Right lobe of liver (tissue), 6 donors: ENCODE results near the gene KIR2DL1. TPM values are rescaled to one million over a fixed set of nuclear protein-coding genes. Genes with fewer than 3 reads are reported as not detected.
"Not testable (repeated sequence)": the region's sequence is repeated elsewhere in the genome, so short reads cannot be mapped to it uniquely, and the experiment has no call there.

Experiments
- ATAC-seq, 4 donors: fragments of 200-7000 bp; cut with Tn5 transposase; one replicate each; pipeline ENCODE4 v1.9.1; 2020; ENCODE audit warnings: mild to moderate bottlenecking in 4 of 4, moderate library complexity in 4 of 4
- DNase-seq, 3 donors: peaks; one replicate each; pipeline ENCODE4 v3.0.0-alpha.2; 2020
- H3K27ac ChIP-seq, 3 donors: fragments of 200-600 bp; one replicate each; pipeline ENCODE4 v1.8.0; 2022
- H3K27me3 ChIP-seq, 2 donors: fragments of 200-600 bp; one replicate each; pipeline ENCODE4 v1.8.0; 2022
- H3K36me3 ChIP-seq, 4 donors: fragments of 200-600 bp; sonication (generic) in 1 of 4; one replicate each; pipeline versions ENCODE4 v1.5.1 to v1.8.0; 2017 to 2022; ENCODE audit warnings: control low read depth in 1 of 4
- H3K4me1 ChIP-seq, 4 donors: fragments of 200-600 bp; sonication (generic) in 1 of 4; one replicate each; pipeline versions ENCODE4 v1.5.1 to v1.8.0; 2017 to 2022; ENCODE audit warnings: control low read depth in 1 of 4
- H3K4me3 ChIP-seq, 3 donors: fragments of 200-600 bp; one replicate each; pipeline ENCODE4 v1.8.0; 2022
- H3K9me3 ChIP-seq, 4 donors: fragments of 200-600 bp; sonication (generic) in 1 of 4; one replicate each; pipeline versions ENCODE4 v1.5.1 to v1.8.0; 2017 to 2022; ENCODE audit warnings: control low read depth in 1 of 4
- CTCF ChIP-seq, 4 donors: fragments of 200-600 bp in 3 of 4; fragments of 450-650 bp in 1 of 4; IDR thresholded peaks; one replicate each; pipeline versions ENCODE4 v1.5.1 to v1.8.0; 2016 to 2022; ENCODE audit warnings: antibody characterized with exemption in 4 of 4, mild to moderate bottlenecking in 2 of 4
- POLR2A ChIP-seq: fragments of 450-650 bp; IDR thresholded peaks from one replicate; pipeline ENCODE4 v1.6.1; 2017; ENCODE audit warnings: antibody characterized with exemption, mild to moderate bottlenecking
- WGBS: methylation state at CpG from one replicate; pipeline ENCODE4 v1.1.6; 2018; ENCODE audit warnings: low coverage, low lambda C conversion rate; ENCODE audit not compliant: insufficient coverage; ENCODE audit errors: missing lambda C conversion rate; 5-methylcytosine and 5-hydroxymethylcytosine counted together
- intact Hi-C, 2 donors: fragments of 100-400 bp; cut with DNase I; formaldehyde crosslinking; loops; one replicate each; pipeline versions ENCODE4 v1.11.2 to v1.14.1; 2022
- total RNA-seq, 6 experiments: library from RNA; depleted of rRNA in 2 of 6; stranded (reverse); fragments of >200 nt in 2 of 6; fragmentation: NEBNext Ultra II Directional in 3 of 6; extraction: Animal tissue kit (Norgen Biotek cat#: 25700) in 3 of 6; gene quantifications; one replicate each; pipeline versions ENCODE4 v1.1.0 to v1.2.4, GENCODE V29; 2016 to 2023
- donor health status: DM: no; HTN: yes; CAD: no.
- donor health status: DM: no; HTN: no; CAD: no.
- donor health status: DM: no; HTN: no; CAD: no.
- donor health status: DM: no; HTN: yes; CAD: no.
- donor health status: DM: no; HTN: yes; CAD: no.

Gene KIR2DL1
- total RNA-seq, 6 experiments from 2014 or later, result 0.18 TPM; not detected in 5

GRCh38 chr19:54739587-54740497 is 29.8 kb upstream of the KIR2DL1 start:
- TF ChIP-seq CTCF (IDR thresholded peaks at IDR 0.05) (no peak), POLR2A (no peak)
- H3K4me1 ChIP-seq, result no peaks in the 10 kb centered on the region
- H3K4me3 ChIP-seq, result no peak overlapping the region
- intact Hi-C loops, result no loop called here
- H3K36me3 ChIP-seq, result no peaks in the 10 kb centered on the region
- no peaks in the 10 kb centered on the region for H3K27me3 ChIP-seq
- ATAC-seq (peak in 1 of 4 donors; percentile 16), DNase-seq (no peak)
- no peak overlapping the region for H3K27ac ChIP-seq
- no peaks in the 10 kb centered on the region for H3K9me3 ChIP-seq
- 70% methylated on average over 9 of the region's 13 CpGs for WGBS

- not testable (repeated sequence) for H3K9me3 ChIP-seq
Observed at GRCh38 chr19:54741950-54742349, 27.6 kb upstream of the KIR2DL1 start.

GRCh38 chr19:54744080-54744479 is 25.5 kb upstream of the KIR2DL1 start:
- intact Hi-C loops, H3K27me3 ChIP-seq, H3K4me1 ChIP-seq, H3K27ac ChIP-seq, H3K9me3 ChIP-seq, H3K4me3 ChIP-seq, H3K36me3 ChIP-seq, DNase-seq, ATAC-seq: not testable (repeated sequence)
- WGBS, result 0% methylated on average over 1 of the region's 5 CpGs

More at GRCh38 chr19:54741950-54742349, 27.6 kb upstream of the KIR2DL1 start:
- H3K36me3 ChIP-seq, H3K27ac ChIP-seq, ATAC-seq, H3K4me1 ChIP-seq, intact Hi-C loops, H3K27me3 ChIP-seq, H3K4me3 ChIP-seq, DNase-seq: not testable (repeated sequence)
- 23% methylated on average over 5 of the region's 5 CpGs for WGBS

- DNase-seq, H3K4me3 ChIP-seq, H3K36me3 ChIP-seq, ATAC-seq, H3K27me3 ChIP-seq, intact Hi-C loops, H3K4me1 ChIP-seq, H3K9me3 ChIP-seq, H3K27ac ChIP-seq: not testable (repeated sequence)
- 24% methylated on average over 8 of the region's 9 CpGs for WGBS
Observed at GRCh38 chr19:54747614-54748322, 21.8 kb upstream of the KIR2DL1 start.

- DNase-seq, result not testable (repeated sequence)
Observed at GRCh38 chr19:54750276-54750675, 19.3 kb upstream of the KIR2DL1 start.

GRCh38 chr19:54756204-54757110 is 13.1 kb upstream of the KIR2DL1 start:
- 66% methylated on average over 8 of the region's 12 CpGs for WGBS
- intact Hi-C loops, result not testable (repeated sequence)

More at GRCh38 chr19:54750276-54750675, 19.3 kb upstream of the KIR2DL1 start:
- H3K9me3 ChIP-seq, H3K4me1 ChIP-seq, ATAC-seq, H3K4me3 ChIP-seq, H3K36me3 ChIP-seq, intact Hi-C loops, H3K27ac ChIP-seq, H3K27me3 ChIP-seq: not testable (repeated sequence)
- WGBS, result 21% methylated on average over 6 of the region's 6 CpGs

GRCh38 chr19:54758577-54758976 is 11.0 kb upstream of the KIR2DL1 start:
- WGBS, result 41% methylated on average over 6 of the region's 6 CpGs
- ATAC-seq, result not testable (repeated sequence)

More at GRCh38 chr19:54756204-54757110, 13.1 kb upstream of the KIR2DL1 start:
- not testable (repeated sequence) for H3K4me1 ChIP-seq, H3K4me3 ChIP-seq, H3K27me3 ChIP-seq, H3K36me3 ChIP-seq, H3K27ac ChIP-seq, H3K9me3 ChIP-seq, ATAC-seq
- DNase-seq, result peak in 1 of 3 donors; percentile 37

GRCh38 chr19:54764219-54764618 is 5.4 kb upstream of the KIR2DL1 start:
- H3K36me3 ChIP-seq, H3K27ac ChIP-seq, intact Hi-C loops, H3K4me1 ChIP-seq, H3K9me3 ChIP-seq, H3K27me3 ChIP-seq, ATAC-seq, H3K4me3 ChIP-seq: not testable (repeated sequence)
- DNase-seq, result peak in 1 of 3 donors; percentile 39
- WGBS, result 30% methylated on average over 8 of the region's 8 CpGs

More at GRCh38 chr19:54758577-54758976, 11.0 kb upstream of the KIR2DL1 start:
- DNase-seq, result peak in 1 of 3 donors; percentile 19
- H3K4me3 ChIP-seq, H3K27me3 ChIP-seq, H3K9me3 ChIP-seq, H3K36me3 ChIP-seq, H3K4me1 ChIP-seq, intact Hi-C loops, H3K27ac ChIP-seq: not testable (repeated sequence)

- H3K4me3 ChIP-seq, H3K9me3 ChIP-seq, intact Hi-C loops, H3K4me1 ChIP-seq, H3K27me3 ChIP-seq, ATAC-seq, DNase-seq, H3K36me3 ChIP-seq, H3K27ac ChIP-seq: not testable (repeated sequence)
- WGBS, result 38% methylated on average over 4 of the region's 4 CpGs
Observed at GRCh38 chr19:54766464-54766863, 3.1 kb upstream of the KIR2DL1 start.
